ELR (cell line): ENCODE results near the gene ZNF562.
"Not testable (repeated sequence)": the region's sequence is repeated elsewhere in the genome, so short reads cannot be mapped to it uniquely, and the experiment has no call there.

Source experiments
- DNase-seq: peaks from one replicate; pipeline ENCODE4 v3.0.0-alpha.2; 2015; ENCODE audit warnings: low read depth

ZNF562 gene

DNA sequence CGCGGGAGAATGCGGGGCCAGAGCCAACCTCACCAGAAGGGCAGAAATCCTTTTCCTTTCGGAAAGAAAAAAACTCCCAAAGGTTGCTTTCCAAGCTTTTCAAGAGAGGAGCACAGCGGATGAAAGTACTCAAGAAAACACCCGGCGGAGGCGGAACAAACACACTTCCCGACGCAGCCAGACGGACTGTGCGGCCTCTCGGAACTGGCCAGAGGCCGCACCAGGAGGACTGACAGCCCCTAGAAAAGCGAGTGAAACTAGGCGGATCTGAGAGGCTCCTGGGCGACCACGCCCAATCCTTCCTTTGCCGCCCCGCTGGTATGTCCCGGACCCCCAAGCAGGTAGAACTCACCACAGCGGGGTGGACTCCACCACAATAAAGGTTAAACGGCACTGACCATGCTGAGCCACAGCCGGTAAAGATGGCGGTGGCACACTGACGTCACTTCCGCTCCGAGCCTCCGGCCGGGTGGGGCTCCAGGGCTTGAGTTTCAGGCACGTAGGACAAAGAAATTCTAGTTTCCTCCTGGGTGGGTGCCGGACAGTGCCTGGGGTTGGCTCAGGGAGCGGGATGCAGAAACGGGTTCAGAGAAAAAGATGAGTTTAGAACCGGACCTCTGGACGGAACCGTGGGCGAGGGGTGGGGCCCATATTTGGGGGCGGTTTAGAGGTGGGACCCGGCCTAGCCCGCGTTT is at the start of gene ZNF562:
Gene ZNF562 (minus strand): TSS at position 438 of the 695 bp plus-strand sequence. CDS start 14,356 bp downstream, outside the sequence.
- peak; percentile 91 for DNase-seq

- DNase-seq, result no peak
Measured at GRCh38 chr19:9724157-9724556, 49.3 kb upstream of the ZNF562 start.

- DNase-seq, result no peak
Measured at GRCh38 chr19:9721861-9722260, 47.0 kb upstream of the ZNF562 start.

DNA sequence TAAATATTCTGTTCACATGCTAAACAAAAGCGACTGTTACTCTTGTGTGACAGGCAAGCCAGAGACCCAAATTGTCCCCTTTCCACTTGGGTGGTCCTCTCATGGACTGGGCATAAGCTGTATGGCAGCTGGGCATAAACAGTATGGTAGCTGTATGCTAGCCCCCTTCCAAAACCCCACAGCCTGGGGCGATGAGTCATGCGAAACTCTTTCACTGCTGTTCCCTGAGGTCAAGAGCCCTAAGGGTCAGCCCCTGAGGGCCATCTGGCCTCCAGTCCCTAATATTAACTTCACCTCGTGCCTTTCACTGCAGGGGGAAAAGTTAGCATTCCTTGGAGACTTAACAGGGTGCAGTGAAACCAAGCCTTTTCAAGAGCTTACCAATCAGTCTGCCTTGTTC is 45.6 kb upstream of the ZNF562 start:
- no peak for DNase-seq

- no peak for DNase-seq
Measured at GRCh38 chr19:9711815-9712214, 36.9 kb upstream of the ZNF562 start.

GRCh38 chr19:9709305-9709704 is 34.4 kb upstream of the ZNF562 start:
- DNase-seq, result no peak

DNA sequence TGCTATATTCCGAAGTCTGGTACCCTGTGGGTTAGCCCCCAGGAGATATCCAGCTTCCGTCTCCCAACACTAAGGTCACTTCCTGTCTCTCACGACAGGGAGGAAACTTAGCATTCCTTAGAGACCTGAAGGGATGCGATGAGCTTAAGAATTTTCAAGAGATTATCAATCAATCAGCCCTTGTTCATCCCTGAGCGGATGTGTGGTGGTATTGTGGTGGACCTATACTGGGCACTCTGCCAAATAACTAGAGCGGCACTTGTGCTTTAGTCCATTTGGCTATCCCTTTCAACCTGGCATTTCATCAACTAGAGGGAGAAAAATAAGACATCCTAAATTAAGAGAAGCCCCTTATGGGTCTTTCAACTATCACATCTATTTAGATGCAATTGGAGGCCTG is 30.9 kb upstream of the ZNF562 start:
- no peak for DNase-seq

GRCh38 chr19:9702186-9702585 is 27.3 kb upstream of the ZNF562 start:
- no peak for DNase-seq

- no peak for DNase-seq
Measured at GRCh38 chr19:9700229-9700981, 25.5 kb upstream of the ZNF562 start.

- DNase-seq, result not testable (repeated sequence)
Measured at GRCh38 chr19:9690301-9690700, 15.4 kb upstream of the ZNF562 start.

DNA sequence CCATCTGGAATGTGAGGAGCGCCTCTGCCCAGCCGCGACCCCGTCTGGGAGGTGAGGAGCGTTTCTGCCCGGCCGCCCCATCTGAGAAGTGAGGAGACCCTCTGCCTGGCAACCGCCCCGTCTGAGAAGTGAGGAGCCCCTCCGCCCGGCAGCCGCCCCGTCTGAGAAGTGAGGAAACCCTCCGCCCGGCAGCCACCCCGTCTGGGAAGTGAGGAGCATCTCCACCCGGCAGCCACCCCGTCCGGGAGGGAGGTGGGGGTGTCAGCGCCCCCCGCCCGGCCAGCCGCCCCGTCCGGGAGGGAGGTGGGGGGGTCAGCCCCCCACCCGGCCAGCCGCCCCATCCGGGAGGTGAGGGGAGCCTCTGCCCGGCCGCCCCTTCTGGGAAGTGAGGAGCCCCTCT is 5.1 kb upstream of the ZNF562 start:
- not testable (repeated sequence) for DNase-seq

- not testable (repeated sequence) for DNase-seq
Measured at GRCh38 chr19:9675358-9675901, 530 bp upstream of the ZNF562 start.

DNA sequence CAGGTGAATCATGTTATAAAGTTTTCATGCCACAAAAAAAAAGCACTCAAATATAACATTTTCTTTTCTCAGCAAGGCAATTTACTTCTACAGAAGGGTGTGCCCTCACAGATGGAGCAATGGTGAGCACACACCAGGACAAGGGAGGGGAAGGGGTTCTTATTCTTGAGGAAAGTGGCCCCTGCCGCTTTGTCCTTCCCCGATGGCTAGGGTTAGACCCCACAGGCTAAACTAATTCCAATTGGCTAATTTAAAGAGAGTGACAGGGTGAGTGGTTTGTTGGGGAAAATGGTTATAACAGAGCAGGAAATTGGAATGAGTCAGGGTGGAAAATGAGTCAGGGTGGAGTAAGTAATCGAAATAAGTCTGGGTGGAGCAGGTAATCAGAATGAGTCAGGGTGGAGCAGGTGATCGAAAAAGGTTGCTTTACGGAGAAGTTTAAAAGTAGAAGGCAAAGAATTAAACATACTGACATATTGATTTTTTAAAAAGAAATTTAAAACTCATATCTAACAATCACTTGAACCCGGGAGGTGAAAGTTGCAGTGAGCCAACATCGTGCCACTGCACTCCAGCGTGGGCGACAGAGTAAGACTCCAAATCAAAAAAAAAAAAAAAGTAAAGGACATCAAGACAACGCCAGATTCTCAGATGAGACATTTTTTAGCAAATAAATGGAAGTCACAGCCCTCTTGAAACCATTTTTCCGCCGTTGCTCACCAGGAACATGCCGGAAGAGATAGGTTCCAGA is 813 bp downstream of the ZNF562 start:
- DNase-seq, result peak; percentile 71

GRCh38 chr19:9672893-9673292 is 2.0 kb downstream of the ZNF562 start:
- no peak for DNase-seq

- DNase-seq, result no peak
Measured at GRCh38 chr19:9671655-9672054, 3.2 kb downstream of the ZNF562 start.

- DNase-seq, result no peak
Measured at GRCh38 chr19:9668544-9668943, 6.4 kb downstream of the ZNF562 start.

- DNase-seq, result no peak
Measured at GRCh38 chr19:9667898-9668297, 7.0 kb downstream of the ZNF562 start.

DNA sequence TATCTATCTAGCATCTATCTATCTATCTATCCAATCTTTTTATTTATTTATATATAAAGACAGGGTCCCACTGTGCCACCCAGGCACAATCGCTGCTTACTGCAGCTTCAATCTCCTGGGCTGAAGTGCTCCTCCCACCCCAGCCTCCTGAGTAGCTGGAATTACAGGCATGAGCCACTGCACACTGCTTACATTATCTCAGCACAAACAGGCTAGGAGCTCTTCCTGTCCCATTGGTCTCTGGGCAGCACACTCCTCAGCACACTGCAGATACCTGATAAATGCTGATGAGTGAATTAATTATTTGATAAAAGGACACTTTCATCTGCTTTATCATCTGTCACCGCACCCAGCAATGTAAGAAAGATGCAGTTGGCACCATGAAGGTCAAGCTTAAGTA is 16.1 kb downstream of the ZNF562 start:
- no peak for DNase-seq

- DNase-seq, result not testable (repeated sequence)
Measured at GRCh38 chr19:9653066-9653555, 21.8 kb downstream of the ZNF562 start.

- not testable (repeated sequence) for DNase-seq
Measured at GRCh38 chr19:9651464-9651863, 23.4 kb downstream of the ZNF562 start.

DNA sequence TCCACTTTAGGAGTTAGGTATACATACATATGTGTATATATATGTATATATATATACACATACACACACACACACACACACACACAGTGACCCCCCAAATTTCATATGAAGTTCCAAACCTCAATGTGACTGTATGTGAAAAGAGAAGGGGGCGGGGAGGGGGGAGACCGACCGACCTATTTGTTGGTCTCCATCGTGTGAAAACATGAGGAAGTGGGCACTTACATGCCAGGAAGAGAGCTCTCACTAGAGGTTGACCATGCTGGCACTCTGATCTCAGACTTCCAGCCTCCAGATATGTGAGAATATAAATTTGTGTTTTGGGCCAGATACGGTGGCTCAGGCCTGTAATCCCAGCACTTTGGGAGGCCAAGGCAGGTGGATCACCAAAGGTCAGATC is 24.6 kb downstream of the ZNF562 start:
- DNase-seq, result no peak

DNA sequence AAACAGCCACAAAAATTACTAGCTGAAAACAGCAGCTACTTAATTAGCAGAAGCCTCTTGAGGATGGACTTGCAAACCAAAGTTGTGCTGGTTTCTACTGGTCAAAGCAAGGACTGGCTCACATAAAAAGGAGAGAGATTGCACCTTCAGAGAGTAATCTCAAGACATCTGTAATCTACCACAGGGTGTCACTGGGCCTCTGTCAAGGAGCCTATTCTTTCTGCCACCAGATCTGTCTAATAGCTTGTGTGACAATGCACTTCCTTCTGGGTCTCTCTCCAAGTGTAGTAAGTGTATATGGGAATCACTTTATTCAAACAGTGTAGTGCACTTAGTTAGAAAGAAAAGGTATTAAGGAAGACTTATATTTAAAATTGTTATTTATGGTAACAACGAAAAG is 29.4 kb downstream of the ZNF562 start:
- no peak for DNase-seq
